Hepatocyte (in vitro differentiated cells): ENCODE results near the gene ZNF79. TPM values are rescaled to one million over a fixed set of nuclear protein-coding genes. Genes with fewer than 3 reads are reported as not detected.

Source experiments
- DNase-seq: peaks from one replicate; pipeline ENCODE4 v3.0.0-alpha.2; 2016; ENCODE audit warnings: low spot score
- H2AFZ ChIP-seq: fragments of 200-600 bp; sonication (generic); 2 replicates; pipeline ENCODE4 v1.6.0; 2016; ENCODE audit warnings: antibody characterized with exemption, mild to moderate bottlenecking
- H3K27ac ChIP-seq: fragments of 200-600 bp; sonication (generic); 2 replicates; pipeline ENCODE4 v1.5.1; 2016; ENCODE audit warnings: mild to moderate bottlenecking
- H3K27me3 ChIP-seq: fragments of 200-600 bp; sonication (generic); 2 replicates; pipeline ENCODE4 v1.6.1; 2016
- H3K36me3 ChIP-seq: fragments of 200-600 bp; sonication (generic); replicated peaks from 2 replicates; pipeline ENCODE4 v1.5.1; 2016; ENCODE audit warnings: low read depth; ENCODE audit not compliant: insufficient read depth
- H3K4me1 ChIP-seq: fragments of 200-600 bp; sonication (generic); 2 replicates; pipeline ENCODE4 v1.5.1; 2016; ENCODE audit warnings: mild to moderate bottlenecking, moderate library complexity; ENCODE audit not compliant: insufficient read depth
- H3K4me2 ChIP-seq: fragments of 200-600 bp; sonication (generic); 2 replicates; pipeline ENCODE4 v1.6.0; 2016
- H3K4me3 ChIP-seq: fragments of 200-600 bp; sonication (generic); 2 replicates; pipeline ENCODE4 v1.5.1; 2016; ENCODE audit warnings: mild to moderate bottlenecking
- H3K79me2 ChIP-seq: fragments of 200-600 bp; sonication (generic); 2 replicates; pipeline ENCODE4 v1.6.0; 2017; ENCODE audit warnings: mild to moderate bottlenecking
- H3K9me2 ChIP-seq: fragments of 200-600 bp; sonication (generic); replicated peaks from 2 replicates; pipeline ENCODE4 v1.6.0; 2017; ENCODE audit warnings: mild to moderate bottlenecking; ENCODE audit not compliant: insufficient read depth
- H3K9me3 ChIP-seq: fragments of 200-600 bp; sonication (generic); 2 replicates; pipeline ENCODE4 v1.5.1; 2016; ENCODE audit warnings: low read depth, mild to moderate bottlenecking
- H4K20me1 ChIP-seq: fragments of 200-600 bp; sonication (generic); 2 replicates; pipeline ENCODE4 v1.6.0; 2016; ENCODE audit warnings: mild to moderate bottlenecking; ENCODE audit not compliant: insufficient read depth, poor library complexity, severe bottlenecking
- CTCF ChIP-seq: fragments of 200-600 bp; sonication (generic); IDR thresholded peaks from 2 replicates; pipeline ENCODE4 v1.5.1; 2016; ENCODE audit warnings: antibody characterized with exemption, mild to moderate bottlenecking; ENCODE audit not compliant: poor library complexity
- EZH2 ChIP-seq: fragments of 200-600 bp; sonication (generic); IDR thresholded peaks from 2 replicates; pipeline ENCODE4 v1.6.1; 2016; ENCODE audit warnings: antibody characterized with exemption, mild to moderate bottlenecking, borderline replicate concordance
- EZH2phosphoT487 ChIP-seq: fragments of 200-600 bp; sonication (generic); IDR thresholded peaks from one replicate; pipeline ENCODE4 v1.6.1; 2018; ENCODE audit warnings: antibody characterized with exemption, mild to moderate bottlenecking, low read depth, moderate library complexity; ENCODE audit not compliant: unreplicated experiment, severe bottlenecking
- WGBS: methylation state at CpG from one replicate; pipeline ENCODE4 v1.1.6; 2016; ENCODE audit warnings: low lambda C conversion rate; ENCODE audit errors: missing lambda C conversion rate; 5-methylcytosine and 5-hydroxymethylcytosine counted together
- polyA plus RNA-seq: library from polyadenylated mRNA; unstranded; fragments of >200 nt; fragmentation: Nextera tagmentation; extraction: Ambion mirVana; gene quantifications from 2 replicates; pipeline ENCODE4 v1.2.1, GENCODE V29; 2016
- total RNA-seq: library from RNA; depleted of rRNA; stranded (reverse); fragments of >200 nt; gene quantifications from 2 replicates; pipeline ENCODE4 v1.2.3, GENCODE V29; 2014

ZNF79 gene
- total and polyA plus RNA-seq, 2 experiments from 2014 or later = 6.0 to 9.0 TPM

DNA sequence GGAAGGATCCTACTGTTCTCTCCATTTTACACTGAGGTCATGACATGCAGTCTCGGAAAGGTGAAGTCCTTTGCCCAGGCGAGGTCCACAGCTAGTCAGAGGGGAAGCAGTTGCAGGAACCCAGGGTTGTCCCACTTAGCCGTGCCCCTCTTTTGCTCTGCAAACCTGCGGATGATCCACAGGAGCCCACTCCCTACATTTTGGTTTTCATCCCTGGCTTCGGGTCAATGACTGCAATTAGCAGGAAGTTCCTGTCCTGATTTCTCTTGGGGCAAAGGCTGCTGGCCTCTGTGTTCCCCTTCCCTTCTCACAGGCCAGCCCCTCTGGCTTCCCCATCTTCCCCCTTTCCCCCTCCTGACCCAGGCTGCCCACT is 25.9 kb upstream of the ZNF79 start:
- WGBS = 36% methylated on average over 5 of the region's 5 CpGs
- TF ChIP-seq EZH2 = no peak
- no peak for TF ChIP-seq EZH2phosphoT487
- no peak for TF ChIP-seq CTCF
- peaks cover 43% of the 10 kb centered on the region for H3K79me2 ChIP-seq
- peak overlapping the region; percentile 80 for H3K4me3 ChIP-seq
- H3K4me1 ChIP-seq = peaks cover 20% of the 10 kb centered on the region
- H3K36me3 ChIP-seq = no peaks in the 10 kb centered on the region
- H3K9me3 ChIP-seq = no peaks in the 10 kb centered on the region
- no peaks in the 10 kb centered on the region for H3K27me3 ChIP-seq
- DNase-seq = no peak
- H3K4me2 ChIP-seq = peak overlapping the region; percentile 90
- no peaks in the 10 kb centered on the region for H3K9me2 ChIP-seq
- peaks cover 22% of the 10 kb centered on the region for H4K20me1 ChIP-seq
- no peak overlapping the region for H2AFZ ChIP-seq
- peak overlapping the region; percentile 97 for H3K27ac ChIP-seq

DNA sequence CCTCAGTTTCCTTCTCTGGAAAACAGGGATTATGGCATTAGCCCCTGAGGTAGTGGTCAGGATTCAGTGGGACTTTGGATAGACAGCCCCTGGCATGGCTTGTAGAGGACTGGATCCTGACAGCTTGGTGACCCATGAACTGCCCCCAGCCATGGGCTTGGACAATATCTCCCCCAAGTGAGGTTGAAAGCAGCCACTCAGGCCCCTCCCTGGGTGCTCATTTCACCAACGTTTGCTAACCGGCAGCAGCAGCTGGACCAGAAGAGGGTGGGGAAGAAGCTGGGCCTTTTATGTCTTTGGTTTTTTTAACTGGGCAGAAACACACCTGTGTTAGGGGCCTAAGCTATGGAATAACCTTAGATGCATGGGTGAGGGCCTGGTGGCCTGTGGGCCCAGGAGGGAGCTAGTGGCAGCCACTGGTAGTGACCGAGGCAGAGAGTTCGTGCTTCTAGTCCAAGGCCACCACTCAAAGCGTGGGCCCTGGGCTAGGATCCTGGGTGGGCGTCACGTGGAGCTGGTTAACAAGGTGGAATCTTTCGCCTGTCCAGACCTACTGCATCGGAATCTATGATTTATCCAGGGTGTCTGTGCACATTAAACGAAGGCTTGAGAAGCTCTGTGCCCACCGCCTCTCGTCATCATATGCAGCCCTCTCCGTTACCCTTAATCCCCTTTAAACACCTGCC is 25.3 kb upstream of the ZNF79 start:
- Histone ChIP-seq H4K20me1 (peaks cover 22% of the 10 kb centered on the region), H3K27me3 (no peaks in the 10 kb centered on the region), H3K79me2 (peaks cover 43% of the 10 kb centered on the region), H2AFZ (no peak overlapping the region), H3K27ac (peak overlapping the region; percentile 97), H3K9me3 (no peaks in the 10 kb centered on the region), H3K9me2 (no peaks in the 10 kb centered on the region), H3K4me3 (peak overlapping the region; percentile 80), H3K4me2 (peak overlapping the region; percentile 90), H3K36me3 (no peaks in the 10 kb centered on the region), H3K4me1 (peaks cover 14% of the 10 kb centered on the region)
- no peak for DNase-seq
- 86% methylated on average over 13 of the region's 13 CpGs for WGBS
- no peak for TF ChIP-seq CTCF
- TF ChIP-seq EZH2phosphoT487 = no peak
- no peak for TF ChIP-seq EZH2

GRCh38 chr9:127399736-127400269 is 24.4 kb upstream of the ZNF79 start:
- H3K4me3 ChIP-seq = no peak overlapping the region
- H2AFZ ChIP-seq = no peak overlapping the region
- no peaks in the 10 kb centered on the region for H3K9me3 ChIP-seq
- H4K20me1 ChIP-seq = peaks cover 22% of the 10 kb centered on the region
- peaks cover 43% of the 10 kb centered on the region for H3K79me2 ChIP-seq
- no peaks in the 10 kb centered on the region for H3K27me3 ChIP-seq
- peak overlapping the region; percentile 90 for H3K4me2 ChIP-seq
- 99% methylated on average over 14 of the region's 14 CpGs for WGBS
- TF ChIP-seq EZH2phosphoT487 (no peak), EZH2 (no peak), CTCF (no peak)
- DNase-seq = no peak
- no peaks in the 10 kb centered on the region for H3K36me3 ChIP-seq
- no peaks in the 10 kb centered on the region for H3K9me2 ChIP-seq
- peaks cover 10% of the 10 kb centered on the region for H3K4me1 ChIP-seq
- H3K27ac ChIP-seq = no peak overlapping the region
